ENCODE data around the gene SPTLC3. TPM values are rescaled to one million over a fixed set of nuclear protein-coding genes. Genes with fewer than 3 reads are reported as not detected.

The SPTLC3 gene
- total RNA-seq, 4 donors from 2014 or later = 9.2 to 17.1 (median 13.9) TPM

DNA sequence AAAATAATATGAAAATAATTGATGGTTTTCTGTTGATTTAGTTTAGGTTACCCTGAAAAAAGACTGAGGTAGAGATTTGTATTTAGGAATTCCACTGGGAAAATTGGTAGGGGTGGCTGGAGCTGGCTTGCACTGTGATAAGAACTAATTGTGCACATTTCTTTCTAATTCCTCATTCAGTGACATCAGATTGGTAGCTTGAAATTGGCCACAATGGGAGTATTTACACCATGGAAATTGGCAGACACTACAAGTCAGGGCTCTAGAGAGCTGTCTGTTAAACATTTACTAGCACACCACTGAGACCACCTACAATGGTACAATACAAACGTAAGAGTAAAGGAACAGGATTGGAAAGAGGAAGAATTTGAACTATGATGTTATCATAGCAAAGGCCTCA is 160.3 kb downstream of the SPTLC3 start:
- WGBS, 2 donors = 33 to 40% methylated on average over 1 of the region's 1 CpG
- Histone ChIP-seq H3K36me3 (no peaks in the 10 kb centered on the region), H3K27me3 (no peaks in the 10 kb centered on the region), H3K9me3 (peaks cover 0 to 5% (median 0%) of the 10 kb centered on the region in 4 donors), H3K27ac (no peak overlapping the region), H3K4me1 (no peaks in the 10 kb centered on the region), H3K4me3 (no peak overlapping the region)
- TF ChIP-seq POLR2A (IDR thresholded peaks at IDR 0.05) (no peak), EP300 (IDR thresholded peaks at IDR 0.05) (no peak)
- TF ChIP-seq, protein P1, sequence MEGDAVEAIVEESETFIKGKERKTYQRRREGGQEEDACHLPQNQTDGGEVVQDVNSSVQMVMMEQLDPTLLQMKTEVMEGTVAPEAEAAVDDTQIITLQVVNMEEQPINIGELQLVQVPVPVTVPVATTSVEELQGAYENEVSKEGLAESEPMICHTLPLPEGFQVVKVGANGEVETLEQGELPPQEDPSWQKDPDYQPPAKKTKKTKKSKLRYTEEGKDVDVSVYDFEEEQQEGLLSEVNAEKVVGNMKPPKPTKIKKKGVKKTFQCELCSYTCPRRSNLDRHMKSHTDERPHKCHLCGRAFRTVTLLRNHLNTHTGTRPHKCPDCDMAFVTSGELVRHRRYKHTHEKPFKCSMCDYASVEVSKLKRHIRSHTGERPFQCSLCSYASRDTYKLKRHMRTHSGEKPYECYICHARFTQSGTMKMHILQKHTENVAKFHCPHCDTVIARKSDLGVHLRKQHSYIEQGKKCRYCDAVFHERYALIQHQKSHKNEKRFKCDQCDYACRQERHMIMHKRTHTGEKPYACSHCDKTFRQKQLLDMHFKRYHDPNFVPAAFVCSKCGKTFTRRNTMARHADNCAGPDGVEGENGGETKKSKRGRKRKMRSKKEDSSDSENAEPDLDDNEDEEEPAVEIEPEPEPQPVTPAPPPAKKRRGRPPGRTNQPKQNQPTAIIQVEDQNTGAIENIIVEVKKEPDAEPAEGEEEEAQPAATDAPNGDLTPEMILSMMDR (IDR thresholded peaks at IDR 0.05) = no peak
- DNase-seq (ENCODE audit: low spot score in 2 of 2) = no peak

DNA sequence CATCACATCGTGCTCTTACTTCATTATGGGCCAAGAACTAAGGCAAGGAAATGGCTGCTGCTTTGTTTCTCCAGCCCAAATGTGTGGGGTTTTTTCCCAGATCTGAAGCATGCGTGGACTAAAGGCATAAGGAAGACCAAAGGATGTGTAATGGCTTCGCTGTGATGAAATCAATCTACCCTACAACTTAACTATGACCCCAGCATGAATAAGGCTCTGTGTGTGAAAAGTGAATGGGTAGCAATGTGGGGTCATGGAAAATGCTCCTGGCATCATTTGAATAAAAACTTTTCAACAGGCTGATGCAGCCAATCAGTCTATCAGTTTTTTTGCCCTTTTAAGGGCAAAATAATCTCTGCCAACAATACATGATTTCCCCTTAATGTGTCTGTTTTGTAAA is 162.0 kb downstream of the SPTLC3 start:
- WGBS, 2 donors = 29 to 46% methylated on average over 3 of the region's 3 CpGs
- TF ChIP-seq, protein P1 (IDR thresholded peaks at IDR 0.05) = no peak
- TF ChIP-seq POLR2A (IDR thresholded peaks at IDR 0.05) (no peak), EP300 (IDR thresholded peaks at IDR 0.05) (no peak)
- Histone ChIP-seq H3K27ac (no peak overlapping the region), H3K27me3 (no peaks in the 10 kb centered on the region), H3K9me3 (peaks cover 0 to 7% (median 0%) of the 10 kb centered on the region in 4 donors), H3K4me1 (no peaks in the 10 kb centered on the region), H3K4me3 (no peak overlapping the region), H3K36me3 (no peaks in the 10 kb centered on the region)
- DNase-seq (ENCODE audit: low spot score in 2 of 2) = no peak

DNA sequence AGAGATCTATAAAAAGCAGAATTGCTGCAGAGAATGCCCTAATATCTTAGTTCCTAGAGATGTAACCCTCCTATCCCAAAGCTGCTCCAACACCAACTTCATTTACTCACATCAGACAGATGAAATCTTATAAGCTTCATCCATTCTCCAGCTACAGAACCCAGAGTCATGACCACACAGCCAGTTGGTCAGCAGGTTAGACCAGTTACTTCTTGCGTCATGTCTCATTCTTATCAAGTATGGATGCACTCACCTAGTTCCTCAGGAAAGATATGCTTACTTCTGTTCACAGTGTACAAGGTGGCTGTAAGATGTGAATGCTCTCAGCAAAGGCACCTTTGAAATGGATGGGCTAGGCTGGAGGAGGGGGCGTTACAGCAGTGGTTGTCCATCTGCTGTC is 164.4 kb downstream of the SPTLC3 start:
- Histone ChIP-seq H3K4me1 (no peaks in the 10 kb centered on the region), H3K9me3 (peaks cover 0 to 21% (median 0%) of the 10 kb centered on the region in 4 donors), H3K4me3 (no peak overlapping the region), H3K36me3 (no peaks in the 10 kb centered on the region), H3K27ac (no peak overlapping the region), H3K27me3 (no peaks in the 10 kb centered on the region)
- TF ChIP-seq EP300 (IDR thresholded peaks at IDR 0.05) = no peak
- TF ChIP-seq, protein P1 (IDR thresholded peaks at IDR 0.05) = no peak
- no peak for TF ChIP-seq POLR2A (IDR thresholded peaks at IDR 0.05)
- 87 to 88% methylated on average over 2 of the region's 2 CpGs for WGBS, 2 donors
- no peak for DNase-seq (ENCODE audit: low spot score in 2 of 2)

DNA sequence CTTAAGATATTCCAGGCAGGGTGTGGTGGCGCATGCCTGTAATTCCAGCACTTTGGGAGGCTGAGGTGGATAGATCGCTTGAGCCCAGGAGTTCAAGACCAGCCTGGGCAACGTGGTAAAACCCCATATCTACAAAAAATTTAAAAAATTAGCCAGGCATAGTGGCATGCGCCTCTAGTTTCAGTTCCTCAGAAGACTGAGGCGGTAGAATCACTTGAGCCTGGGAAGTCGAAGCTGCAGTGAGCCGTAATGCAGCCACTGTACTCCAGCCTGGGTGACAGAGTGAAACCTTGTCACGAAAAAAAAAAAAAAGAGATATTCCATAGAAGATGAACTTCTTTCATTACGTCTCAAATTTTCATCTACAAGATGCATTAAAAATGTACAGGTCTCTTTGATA is 165.6 kb downstream of the SPTLC3 start:
- H3K27ac ChIP-seq = no peak overlapping the region
- H3K9me3 ChIP-seq = peaks cover 0 to 24% (median 0%) of the 10 kb centered on the region in 4 donors
- H3K36me3 ChIP-seq = no peaks in the 10 kb centered on the region
- H3K27me3 ChIP-seq = no peaks in the 10 kb centered on the region
- DNase-seq (ENCODE audit: low spot score in 2 of 2) = no peak
- no peak overlapping the region for H3K4me3 ChIP-seq
- H3K4me1 ChIP-seq = no peaks in the 10 kb centered on the region
- 93 to 95% methylated on average over 9 of the region's 9 CpGs for WGBS, 2 donors
- TF ChIP-seq POLR2A (IDR thresholded peaks at IDR 0.05) (no peak), EP300 (IDR thresholded peaks at IDR 0.05) (no peak)
- TF ChIP-seq, protein P1 (IDR thresholded peaks at IDR 0.05) = no peak

DNA sequence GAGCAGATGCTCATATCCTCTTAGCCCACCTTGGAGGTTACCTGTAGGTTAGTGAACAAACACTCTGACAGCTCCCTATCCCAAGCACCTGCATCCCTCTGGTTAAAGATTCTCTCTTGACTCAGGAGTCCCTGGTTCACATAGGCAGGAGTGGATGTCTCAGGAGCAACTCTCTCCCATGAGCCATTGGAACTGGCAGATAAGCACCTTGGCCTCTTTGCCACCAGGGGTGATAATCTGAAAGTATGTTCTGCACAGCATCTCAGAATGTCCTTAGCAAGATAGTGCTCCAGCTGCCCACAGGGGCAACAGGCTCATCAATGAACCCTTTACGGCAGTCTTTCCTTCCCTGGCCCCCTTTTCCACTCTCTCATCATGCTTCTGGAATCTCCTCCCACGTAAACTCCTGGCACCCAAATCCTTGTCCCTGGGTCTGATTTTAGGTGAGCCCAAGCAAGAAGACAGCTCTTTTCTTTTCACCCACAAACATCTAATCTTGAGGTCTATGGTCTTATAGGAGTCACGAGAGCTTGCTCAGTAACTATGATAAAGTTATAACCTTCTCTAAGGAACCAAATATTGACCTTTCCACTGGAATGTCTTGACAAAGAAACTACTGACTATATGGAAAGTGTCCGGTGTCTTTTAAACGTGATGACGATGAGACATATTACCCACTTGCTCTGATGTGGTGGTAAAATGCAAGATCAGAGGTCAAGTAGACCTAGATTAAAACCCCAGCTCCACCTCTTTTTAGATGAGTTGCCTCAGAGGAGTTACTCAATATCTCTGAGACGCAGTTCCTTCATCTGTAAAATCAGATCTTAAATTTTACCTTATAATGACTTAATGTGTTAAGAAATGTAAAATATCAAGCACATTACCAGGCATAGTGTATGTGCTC is 172.5 kb downstream of the SPTLC3 start:
- DNase-seq (ENCODE audit: low spot score in 2 of 2) = no peak
- peaks cover 0 to 19% (median 0%) of the 10 kb centered on the region in 4 donors for H3K9me3 ChIP-seq
- H3K36me3 ChIP-seq = no peaks in the 10 kb centered on the region
- 69 to 76% methylated on average over 7 of the region's 7 CpGs for WGBS, 2 donors
- no peaks in the 10 kb centered on the region for H3K27me3 ChIP-seq
- TF ChIP-seq EP300 (IDR thresholded peaks at IDR 0.05) = no peak
- TF ChIP-seq POLR2A (IDR thresholded peaks at IDR 0.05) = no peak
- TF ChIP-seq, protein P1 (IDR thresholded peaks at IDR 0.05) = no peak
- H3K4me3 ChIP-seq = no peak overlapping the region
- no peak overlapping the region for H3K27ac ChIP-seq
- no peaks in the 10 kb centered on the region for H3K4me1 ChIP-seq

Measured in tibial nerve (tissue), 4 donors.